AG04449 (cell line): ENCODE data around the gene FMO4.
A peak's percentile ranks its signal among the peaks of the same experiment; 100 is the strongest.

Experiments
- CTCF ChIA-PET: fragments of 350-600 bp; formaldehyde crosslinking; extraction: SDS; loops from one replicate; lab custom pipeline; 2021; ENCODE audit warnings: antibody characterized with exemption; lab: Yijun Ruan, JAX
- POLR2A ChIA-PET: fragments of 400-600, 350-600 bp; formaldehyde crosslinking; extraction: SDS; loops from one replicate; lab custom pipeline; 2020; ENCODE audit warnings: antibody characterized with exemption, inconsistent platforms; lab: Yijun Ruan, JAX
- DNase-seq: peaks from one replicate; pipeline ENCODE4 v3.0.0-alpha.2; 2010; ENCODE audit warnings: low read depth, low spot score
- H3K4me3 ChIP-seq: 2 replicates; pipeline ENCODE4 v1.5.1; 2011; ENCODE audit warnings: low read depth, mild to moderate bottlenecking, control low read depth, low read length
- CTCF ChIP-seq: IDR thresholded peaks from one replicate; pipeline ENCODE4 v1.5.1; 2011; ENCODE audit warnings: mild to moderate bottlenecking, moderate library complexity, low read length, control low read depth, inconsistent platforms; ENCODE audit not compliant: insufficient read depth; ENCODE audit errors: missing control alignments

FMO4 gene

DNA sequence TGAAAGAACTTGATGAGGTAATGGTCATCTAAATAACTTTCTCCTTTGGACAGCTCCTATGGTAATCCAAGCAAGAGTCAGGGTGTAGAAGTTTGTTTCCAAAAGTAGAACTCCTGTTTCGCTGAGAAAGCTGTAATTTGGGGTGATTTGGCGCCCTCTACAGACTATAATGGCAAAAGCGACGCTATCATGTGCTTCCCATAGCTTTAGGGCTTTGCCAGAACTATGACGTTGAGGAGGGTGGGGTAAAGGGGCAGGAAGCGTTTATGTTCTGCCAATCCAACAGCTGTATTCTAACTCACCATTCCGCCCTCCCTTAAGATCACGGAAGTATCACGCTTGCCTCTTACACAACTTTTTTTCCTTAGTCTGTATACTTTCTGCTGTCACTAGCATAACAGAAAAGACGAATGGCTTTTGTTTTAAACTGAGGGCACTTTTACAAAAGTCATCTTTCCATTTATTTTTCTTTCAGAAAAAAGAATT is at the start of gene FMO4:
TSS of gene FMO4 (plus strand) at position 349 of the 486 bp plus-strand sequence. CDS start 5,643 bp downstream, outside the sequence.
- POLR2A ChIA-PET = interaction anchor here (1.5 kb wide), 1 partner anchor 68 kb away, joined by 3 read pairs; no protein-coding TSS in a partner anchor
- peak; percentile 60 for TF ChIP-seq CTCF
- peak within 1 kb of the TSS; percentile 24; the same call in 1 of the 2 replicates for H3K4me3 ChIP-seq
- DNase-seq = peak; percentile 95
- CTCF ChIA-PET = interaction anchor here (0.7 to 3.2 kb wide), 29 partner anchors 8 to 350 kb away, joined by 3 to 41 read pairs (median 4); partner anchors contain the start of gene FMO1

DNA sequence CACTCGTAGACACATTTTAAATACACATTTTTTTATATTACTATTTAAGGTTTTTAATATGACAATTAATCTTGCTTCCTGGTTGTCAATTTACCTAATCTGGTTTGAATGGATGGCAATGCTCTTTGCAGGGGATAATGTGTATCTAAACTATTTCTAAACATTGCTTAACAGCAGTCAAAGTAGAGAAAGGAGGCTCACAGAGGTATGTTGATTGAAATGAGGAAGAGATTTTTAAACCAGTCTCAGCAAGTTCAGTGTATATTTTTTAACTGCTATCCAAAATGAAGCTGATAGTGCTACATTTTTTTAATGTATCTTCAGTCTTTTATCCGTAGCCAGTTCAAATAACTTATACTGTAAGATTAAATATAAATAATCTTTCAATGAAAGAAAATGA is 48.3 kb upstream of the FMO4 start:
- no peak overlapping the region for H3K4me3 ChIP-seq
- DNase-seq = no peak
- CTCF ChIA-PET = no interaction called here
- POLR2A ChIA-PET = no interaction called here
- no peak for TF ChIP-seq CTCF

GRCh38 chr1:171266930-171267329 is 47.1 kb upstream of the FMO4 start:
- no peak for DNase-seq
- POLR2A ChIA-PET = no interaction called here
- CTCF ChIA-PET = no interaction called here
- H3K4me3 ChIP-seq = no peak overlapping the region
- TF ChIP-seq CTCF = no peak

GRCh38 chr1:171267391-171267790 is 46.6 kb upstream of the FMO4 start:
- ChIA-PET POLR2A (no interaction called here), CTCF (no interaction called here)
- no peak for DNase-seq
- TF ChIP-seq CTCF = no peak
- no peak overlapping the region for H3K4me3 ChIP-seq

DNA sequence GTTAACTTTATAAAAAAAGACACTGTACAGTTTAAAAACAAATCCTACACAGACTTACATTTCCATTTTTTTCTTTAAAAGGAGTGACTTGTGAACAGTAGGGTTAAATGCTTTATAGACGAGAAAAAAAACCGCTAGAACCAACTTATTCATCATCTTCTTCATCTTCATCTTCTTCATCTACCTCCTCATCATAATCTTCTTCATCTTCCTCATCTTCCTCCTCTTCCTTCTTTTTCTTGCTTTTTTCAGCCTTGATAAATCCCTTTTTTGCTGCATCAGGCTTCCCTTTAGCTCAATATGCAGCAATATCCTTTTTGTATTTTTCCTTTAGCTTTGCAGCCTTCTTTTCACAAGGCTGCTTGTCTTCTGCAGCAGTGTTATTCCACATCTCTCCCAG is 43.2 kb upstream of the FMO4 start:
- CTCF ChIA-PET = no interaction called here
- DNase-seq = no peak
- POLR2A ChIA-PET = no interaction called here
- no peak for TF ChIP-seq CTCF
- no peak overlapping the region for H3K4me3 ChIP-seq

DNA sequence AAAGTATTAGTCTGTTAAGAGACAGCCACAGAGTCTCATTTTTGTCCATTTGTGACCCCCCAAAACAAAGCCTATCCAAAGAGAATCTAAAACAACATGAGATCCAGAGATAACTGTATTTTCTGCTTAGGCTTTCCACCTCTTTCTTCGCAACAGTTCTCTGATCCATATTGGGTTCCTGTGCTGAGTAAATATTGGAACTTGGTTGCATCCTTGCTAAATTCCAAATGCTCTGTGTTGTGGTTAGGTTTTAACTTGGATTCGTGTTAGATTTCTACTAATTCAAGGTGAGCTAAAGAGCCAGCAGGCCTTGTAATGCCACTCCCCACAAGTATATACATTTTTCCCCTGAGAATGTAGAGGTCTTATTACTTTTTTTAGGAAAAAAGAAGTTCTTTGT is 36.4 kb upstream of the FMO4 start:
- TF ChIP-seq CTCF = no peak
- ChIA-PET CTCF (no interaction called here), POLR2A (no interaction called here)
- H3K4me3 ChIP-seq = no peak overlapping the region
- no peak for DNase-seq
